ENCODE data around the gene POLR3H.

POLR3H gene

GRCh38 chr22:41513391-41513790 lies 30.9 kb downstream of the POLR3H start:
- DNase-seq = no peak

GRCh38 chr22:41512421-41513194 lies 31.7 kb downstream of the POLR3H start:
- no peak for DNase-seq

- DNase-seq = no peak
Observed at GRCh38 chr22:41511521-41511968, 32.7 kb downstream of the POLR3H start.

- no peak for DNase-seq
Observed at GRCh38 chr22:41508770-41509170, 35.5 kb downstream of the POLR3H start.

GRCh38 chr22:41507330-41508063 lies 36.8 kb downstream of the POLR3H start:
- DNase-seq = no peak

- DNase-seq = no peak
Observed at GRCh38 chr22:41505511-41506220, 38.6 kb downstream of the POLR3H start.

GRCh38 chr22:41504816-41505215 lies 39.5 kb downstream of the POLR3H start:
- DNase-seq = no peak

GRCh38 chr22:41504397-41504796 lies 39.9 kb downstream of the POLR3H start:
- DNase-seq = no peak

GRCh38 chr22:41501209-41501608 lies 43.1 kb downstream of the POLR3H start:
- no peak for DNase-seq

- DNase-seq = no peak
Observed at GRCh38 chr22:41500303-41500702, 44.0 kb downstream of the POLR3H start.

- DNase-seq = no peak
Observed at GRCh38 chr22:41499624-41500280, 44.5 kb downstream of the POLR3H start.

- no peak for DNase-seq
Observed at GRCh38 chr22:41498303-41498835, 45.9 kb downstream of the POLR3H start.

- no peak for DNase-seq
Observed at GRCh38 chr22:41491374-41492100, 52.7 kb downstream of the POLR3H start.

GRCh38 chr22:41488596-41489385 lies 55.5 kb downstream of the POLR3H start:
- DNase-seq = no peak

- no peak for DNase-seq
Observed at GRCh38 chr22:41488076-41488475, 56.2 kb downstream of the POLR3H start.

GRCh38 chr22:41487037-41487935 lies 57.0 kb downstream of the POLR3H start:
- DNase-seq = no peak

GRCh38 chr22:41485033-41485432 lies 59.2 kb downstream of the POLR3H start:
- DNase-seq = no peak

GRCh38 chr22:41482319-41482935 lies 61.8 kb downstream of the POLR3H start:
- no peak for DNase-seq

- no peak for DNase-seq
Observed at GRCh38 chr22:41481925-41482318, 62.3 kb downstream of the POLR3H start.
